ENCODE results near the gene DELE1. TPM values are rescaled to one million over a fixed set of nuclear protein-coding genes. Genes with fewer than 3 reads are reported as not detected.
"Not testable (repeated sequence)": the region's sequence is repeated elsewhere in the genome, so short reads cannot be mapped to it uniquely, and the experiment has no call there.

Gene DELE1
- total RNA-seq, 1 experiment from 2014 or later, result 18.2 TPM

DNA sequence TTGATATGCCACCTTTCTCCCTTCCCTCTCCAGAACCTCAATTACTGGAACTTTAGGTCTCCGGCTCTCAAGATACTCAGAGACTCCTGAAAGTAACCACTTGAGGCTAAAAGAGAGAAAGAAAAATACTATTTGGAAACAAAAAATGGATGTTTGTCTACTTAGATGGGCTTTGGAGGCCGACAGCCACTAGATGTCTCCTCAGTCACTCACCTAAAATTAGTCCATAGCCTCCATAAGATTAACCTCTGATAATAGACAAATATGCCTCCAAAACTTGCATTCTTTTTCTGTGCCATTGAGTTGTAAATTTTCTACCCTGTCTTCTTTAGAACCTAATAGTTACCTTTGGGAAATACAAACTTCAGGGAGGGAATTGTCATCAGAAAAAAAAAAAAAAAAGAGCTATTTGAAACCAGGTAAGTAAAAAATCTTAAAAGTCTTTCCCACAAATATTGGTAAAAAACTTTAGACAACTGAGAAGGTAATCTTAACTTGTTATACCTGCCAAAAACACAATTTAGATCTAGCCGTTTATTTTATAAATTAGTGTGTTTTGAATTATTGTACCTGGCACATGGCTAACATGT is 34.3 kb upstream of the DELE1 start:
- no peak for DNase-seq (ENCODE audit: low spot score)

DNA sequence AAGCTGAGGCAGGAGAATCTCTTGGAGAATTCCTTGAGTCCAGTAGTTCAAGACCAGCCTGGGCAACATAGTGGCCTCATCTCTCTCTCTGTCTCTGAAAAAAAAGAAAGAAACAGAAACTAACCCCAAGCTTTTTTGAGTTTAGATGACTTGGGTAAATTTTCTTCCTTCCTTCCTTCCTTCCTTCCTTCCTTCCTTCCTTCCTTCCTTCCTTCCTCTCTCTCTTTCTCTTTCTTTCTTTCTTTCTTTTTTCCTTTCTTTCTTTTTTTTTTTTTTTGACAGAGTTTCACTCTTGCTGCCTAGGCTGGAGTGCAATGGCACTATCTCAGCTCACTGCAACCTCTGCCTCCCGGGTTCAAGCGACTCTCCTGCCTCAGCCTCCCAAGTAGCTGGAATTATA is 33.2 kb upstream of the DELE1 start:
- DNase-seq (ENCODE audit: low spot score), result not testable (repeated sequence)

DNA sequence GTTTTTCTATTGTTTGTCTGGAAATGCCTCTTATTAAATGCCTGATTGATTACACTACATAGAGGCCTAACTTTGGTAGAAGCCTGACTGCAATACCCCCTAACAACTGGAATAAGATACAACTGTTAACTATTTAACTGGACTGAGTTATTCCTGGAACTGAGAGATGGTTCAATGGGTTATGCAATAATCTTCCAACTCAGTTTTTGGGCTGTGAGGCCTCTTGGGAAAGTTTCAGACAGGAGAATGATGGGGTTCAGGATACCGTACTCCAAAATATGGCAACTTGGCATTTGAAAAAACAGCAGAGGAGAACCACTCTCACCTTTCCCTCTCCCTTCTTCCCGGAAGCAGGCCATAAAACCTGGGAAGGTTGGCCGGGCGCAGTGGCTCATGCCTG is 26.2 kb upstream of the DELE1 start:
- no peak for DNase-seq (ENCODE audit: low spot score)

DNA sequence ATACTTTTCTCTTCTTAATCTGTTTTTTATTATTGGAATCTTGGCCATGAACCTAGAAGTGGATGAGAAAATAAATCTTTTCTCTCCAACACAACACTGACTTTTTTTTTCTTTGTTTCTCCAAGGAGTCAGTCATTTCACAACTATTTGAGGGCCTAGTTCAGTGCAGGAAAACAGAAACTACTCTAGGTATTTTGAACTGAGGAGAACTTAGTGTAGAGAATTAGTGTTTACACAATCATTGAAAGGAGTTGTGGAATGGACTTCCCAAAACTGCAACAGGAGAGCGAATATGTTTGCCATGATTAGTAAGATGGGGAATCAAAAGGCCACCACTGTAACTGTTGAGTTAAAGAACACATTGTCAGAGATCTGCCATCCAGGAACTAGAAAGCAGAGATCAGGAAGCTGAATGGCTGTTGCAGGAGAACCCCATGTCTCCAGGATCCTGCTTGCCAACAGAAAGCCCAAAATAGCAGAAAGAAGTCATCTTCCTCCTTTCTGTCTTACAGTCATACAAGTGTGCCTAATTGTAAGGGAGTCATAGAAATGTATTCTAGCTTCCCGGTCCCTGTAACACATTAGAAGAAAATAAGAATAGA is 25.1 kb upstream of the DELE1 start:
- no peak for DNase-seq (ENCODE audit: low spot score)

DNA sequence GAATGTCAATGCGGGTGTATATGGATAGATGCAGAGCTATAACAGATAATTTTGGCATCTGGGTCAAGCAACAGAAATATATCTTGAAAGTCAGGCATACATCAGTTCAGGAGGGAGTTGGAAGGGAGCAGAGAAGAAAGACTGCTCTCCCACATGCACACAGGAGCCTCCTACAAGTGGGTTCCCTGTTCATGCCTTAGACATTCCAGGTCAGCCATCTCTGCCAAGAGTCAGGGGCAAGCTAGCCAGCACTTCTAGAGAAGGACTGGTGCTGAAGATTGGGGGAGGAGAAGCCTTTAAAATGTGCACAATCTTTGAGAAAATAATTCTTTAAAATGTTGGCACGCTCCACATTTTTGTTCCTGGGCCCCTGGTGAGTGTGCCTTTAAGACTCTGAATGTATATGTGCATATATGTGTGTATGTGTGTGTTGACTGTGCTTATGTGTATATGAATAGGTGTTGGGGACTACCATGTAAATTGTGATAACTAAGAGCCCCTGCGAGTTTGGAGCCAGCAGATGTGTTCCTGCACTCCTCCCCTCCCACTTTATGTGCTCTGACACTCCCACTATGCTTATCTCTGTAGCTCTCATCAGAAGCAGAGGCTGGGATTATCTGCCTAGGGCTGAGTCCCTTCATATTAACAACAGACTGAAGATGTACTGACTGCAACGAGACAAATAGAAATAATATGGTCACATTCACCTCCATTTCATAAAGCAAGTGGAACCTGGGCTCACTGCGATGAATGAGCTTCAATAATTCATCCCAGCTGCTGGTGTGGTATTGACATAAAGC is 21.5 kb upstream of the DELE1 start:
- no peak for DNase-seq (ENCODE audit: low spot score)

DNA sequence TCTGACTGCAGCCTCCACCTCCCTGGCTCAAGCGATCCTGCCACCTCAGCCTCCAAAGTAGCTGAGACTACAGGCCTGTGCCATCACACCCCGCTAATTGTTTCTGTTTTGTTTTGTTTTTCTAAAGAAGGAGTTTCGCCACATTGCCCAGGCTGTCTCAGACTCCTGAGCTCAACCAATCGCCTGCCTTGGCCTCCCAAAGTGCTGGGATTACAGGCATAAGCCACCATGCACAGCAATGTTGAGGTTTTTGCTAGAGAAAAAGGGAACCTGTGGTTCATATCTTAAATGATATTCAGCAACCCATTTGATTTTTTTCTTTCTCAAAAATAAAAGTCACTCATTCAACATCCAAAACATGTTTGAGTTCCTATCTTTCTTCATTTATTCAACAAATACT is 20.4 kb upstream of the DELE1 start:
- DNase-seq (ENCODE audit: low spot score), result no peak

DNA sequence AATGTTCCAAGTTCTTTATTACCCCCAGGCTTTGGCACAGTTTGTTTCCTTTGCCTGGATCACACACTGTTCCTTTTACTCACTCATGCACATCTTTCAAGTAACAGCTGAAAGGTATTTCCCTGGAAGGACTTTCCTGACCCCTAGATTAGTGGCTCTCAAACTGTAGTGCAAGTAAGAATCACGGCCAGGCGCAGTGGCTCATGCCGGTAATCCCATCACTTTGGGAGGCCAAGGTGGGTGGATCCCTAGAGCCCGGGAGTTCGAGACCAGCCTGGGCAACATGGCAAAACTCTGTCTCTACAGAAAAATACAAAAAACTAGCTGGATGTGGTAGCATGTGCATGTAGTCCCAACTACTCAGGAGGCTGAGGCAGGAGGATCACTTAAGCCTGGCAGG is 19.1 kb upstream of the DELE1 start:
- DNase-seq (ENCODE audit: low spot score), result no peak

DNA sequence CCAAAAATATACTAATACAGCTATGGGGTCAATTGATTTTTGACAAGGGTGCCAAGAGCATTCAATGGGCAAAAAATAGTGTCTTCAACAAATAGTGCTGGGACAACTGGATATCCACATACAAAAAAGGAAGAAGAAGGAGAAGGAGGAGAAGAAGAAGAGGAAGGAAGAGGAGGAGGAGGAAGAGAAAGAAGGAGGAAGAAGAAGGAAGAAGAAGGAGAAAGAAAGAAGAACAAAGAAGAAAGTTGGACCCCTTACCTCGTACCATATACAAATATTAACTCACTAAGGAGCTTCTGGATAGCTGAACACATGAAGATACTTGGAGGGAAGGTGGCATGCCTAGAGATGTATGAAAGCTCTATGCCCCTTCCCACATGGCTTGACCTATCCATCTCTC is 17.2 kb upstream of the DELE1 start:
- DNase-seq (ENCODE audit: low spot score), result no peak

DNA sequence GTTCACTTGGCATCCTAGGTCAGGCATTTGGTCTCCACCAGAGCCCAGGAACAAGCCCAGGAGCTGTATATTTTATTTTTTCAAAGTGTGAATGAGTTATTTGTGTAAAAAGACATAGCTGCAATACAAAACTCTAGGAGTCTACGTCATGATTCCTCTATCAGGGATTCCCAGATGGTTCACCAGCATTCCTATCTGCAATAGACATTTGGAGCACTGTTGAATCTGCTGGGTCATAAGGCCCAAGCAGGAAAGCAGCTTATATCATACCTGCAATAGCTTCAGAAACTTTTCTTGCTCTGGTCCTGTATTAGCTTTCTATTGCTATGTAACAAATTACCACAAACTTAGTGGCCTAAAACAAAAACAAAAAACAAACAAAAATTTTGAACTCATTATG is 16.7 kb upstream of the DELE1 start:
- DNase-seq (ENCODE audit: low spot score), result no peak

DNA sequence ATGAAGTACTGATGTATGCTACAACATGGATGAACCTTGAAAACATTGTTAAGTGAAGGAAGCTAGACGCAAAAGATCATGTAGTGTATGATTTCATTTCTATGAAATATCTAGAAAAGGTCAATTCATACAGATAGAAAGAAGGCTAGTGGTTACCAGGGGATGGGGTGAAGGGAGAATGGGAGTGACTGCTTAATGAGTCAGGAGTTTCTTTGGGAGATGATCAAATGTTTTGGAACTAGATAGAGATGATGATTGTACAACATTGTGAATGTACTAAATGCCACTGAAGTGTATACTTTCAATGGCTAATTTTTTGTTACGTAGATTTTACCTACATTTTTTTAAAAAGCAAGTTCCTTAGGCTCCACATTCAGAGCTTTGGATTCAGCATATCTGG is 14.9 kb upstream of the DELE1 start:
- DNase-seq (ENCODE audit: low spot score), result no peak

DNA sequence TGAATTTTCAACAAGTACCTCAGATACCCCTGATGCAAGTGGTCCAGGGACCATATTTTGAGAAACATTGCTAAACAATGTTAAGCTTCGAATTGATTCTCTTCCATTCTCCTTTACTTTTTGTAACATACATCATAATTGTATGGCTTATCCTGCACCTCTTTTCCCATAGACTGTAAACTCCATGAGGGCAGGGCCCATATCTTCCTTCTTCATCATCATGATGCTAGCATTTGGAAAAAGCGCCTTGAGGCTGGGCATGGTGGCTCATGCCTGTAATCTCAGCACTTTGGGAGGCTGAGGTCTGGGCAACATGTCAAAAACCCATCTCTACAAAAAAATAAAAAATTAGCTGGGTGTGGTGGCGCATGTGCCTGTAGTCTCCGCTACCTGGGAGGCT is 14.5 kb upstream of the DELE1 start:
- DNase-seq (ENCODE audit: low spot score), result no peak

DNA sequence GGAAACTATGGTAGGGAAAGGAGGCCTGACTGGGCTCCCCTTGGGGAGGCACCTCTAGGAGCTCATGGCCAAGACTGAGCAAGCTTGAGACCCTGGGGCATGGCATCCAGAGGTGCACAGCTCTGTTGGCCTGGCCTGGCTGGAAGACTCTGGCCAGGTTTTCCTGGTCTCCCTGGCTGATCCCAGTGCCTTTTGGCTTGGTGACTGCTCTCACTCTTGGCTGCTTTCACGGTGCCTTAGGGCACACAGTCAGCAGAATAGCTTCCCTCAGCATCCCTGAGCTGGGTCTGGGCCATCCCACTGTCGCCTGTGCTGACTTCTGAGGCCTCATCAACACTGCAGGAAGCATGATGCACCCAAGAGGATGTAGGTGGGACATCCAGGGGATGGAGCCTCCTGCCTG is 13.4 kb upstream of the DELE1 start:
- no peak for DNase-seq (ENCODE audit: low spot score)

DNA sequence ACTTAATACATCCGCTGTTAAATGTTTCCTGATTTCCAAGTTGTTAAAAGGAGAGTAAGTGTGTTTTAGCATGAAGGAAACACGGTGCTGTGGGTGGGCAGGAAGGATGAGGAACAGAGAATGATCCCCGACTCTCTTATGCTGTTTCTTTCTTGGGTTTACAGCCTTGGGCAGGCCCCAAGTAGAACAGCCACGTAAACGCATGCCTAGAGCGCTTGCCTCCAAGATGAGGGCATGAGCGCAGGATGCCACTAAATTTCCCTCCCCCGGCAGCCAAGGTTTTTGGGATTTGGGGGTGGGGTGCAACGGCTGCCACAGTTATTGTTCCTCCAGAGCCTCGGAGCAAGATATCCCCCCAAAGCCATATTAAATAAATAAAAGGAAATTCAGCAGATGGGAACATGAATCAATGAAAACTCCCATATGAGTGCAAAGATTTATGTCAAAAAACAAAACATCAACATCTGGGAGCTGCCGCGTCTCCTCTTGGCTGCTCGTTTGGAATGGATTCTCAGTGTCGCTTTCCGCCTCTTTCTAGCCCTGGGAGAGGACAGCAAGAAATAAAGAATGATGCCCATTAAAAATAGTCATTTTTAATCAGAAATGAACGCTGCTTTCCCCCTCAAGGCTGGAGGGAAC is 10.0 kb upstream of the DELE1 start:
- DNase-seq (ENCODE audit: low spot score), result no peak

DNA sequence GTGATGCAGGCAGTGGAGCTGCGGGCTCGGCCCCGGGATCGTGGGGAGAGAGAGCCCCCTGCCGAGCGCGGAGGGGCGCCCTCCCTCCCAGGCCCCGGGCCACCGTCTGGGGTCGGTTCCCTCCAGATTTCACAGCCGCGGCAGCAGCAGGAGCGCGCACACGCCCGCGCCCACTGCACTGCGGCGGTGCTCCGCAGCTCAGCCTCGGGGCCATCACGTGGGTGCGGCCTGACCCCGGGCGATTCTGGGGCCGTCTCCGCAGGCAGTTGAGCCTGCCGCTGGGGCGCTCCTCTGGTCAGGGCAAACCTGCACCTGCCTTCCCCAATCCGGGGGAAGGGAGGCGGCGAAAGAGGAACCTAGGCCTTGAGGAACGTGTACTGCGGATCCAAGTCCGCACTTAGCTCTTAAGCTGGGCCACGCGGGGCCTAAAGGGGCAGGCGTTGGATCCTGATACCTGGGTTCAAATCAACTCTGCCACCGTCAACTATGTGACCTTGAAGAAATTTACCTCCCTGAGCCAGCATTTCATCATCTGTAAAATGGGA is 9.4 kb upstream of the DELE1 start:
- no peak for DNase-seq (ENCODE audit: low spot score)

DNA sequence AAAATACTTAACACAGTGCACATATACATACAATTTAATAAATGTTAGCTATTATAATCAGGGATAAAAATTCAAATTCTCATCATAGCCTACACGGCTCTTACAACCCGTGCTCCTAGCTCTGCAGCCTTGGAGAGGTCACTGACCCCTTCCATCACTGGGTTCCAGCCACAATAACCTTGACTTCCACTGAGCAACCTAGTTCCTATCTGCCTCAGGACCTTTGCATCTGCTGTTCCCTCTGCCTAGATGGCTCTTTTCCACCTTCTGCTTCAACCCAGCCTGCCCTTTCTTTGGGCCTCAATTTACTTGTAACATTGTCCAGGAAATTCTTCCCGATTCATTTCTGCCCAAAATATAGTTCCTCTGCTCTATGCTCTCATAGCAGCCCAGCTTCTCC is 8.9 kb upstream of the DELE1 start:
- DNase-seq (ENCODE audit: low spot score), result no peak

DNA sequence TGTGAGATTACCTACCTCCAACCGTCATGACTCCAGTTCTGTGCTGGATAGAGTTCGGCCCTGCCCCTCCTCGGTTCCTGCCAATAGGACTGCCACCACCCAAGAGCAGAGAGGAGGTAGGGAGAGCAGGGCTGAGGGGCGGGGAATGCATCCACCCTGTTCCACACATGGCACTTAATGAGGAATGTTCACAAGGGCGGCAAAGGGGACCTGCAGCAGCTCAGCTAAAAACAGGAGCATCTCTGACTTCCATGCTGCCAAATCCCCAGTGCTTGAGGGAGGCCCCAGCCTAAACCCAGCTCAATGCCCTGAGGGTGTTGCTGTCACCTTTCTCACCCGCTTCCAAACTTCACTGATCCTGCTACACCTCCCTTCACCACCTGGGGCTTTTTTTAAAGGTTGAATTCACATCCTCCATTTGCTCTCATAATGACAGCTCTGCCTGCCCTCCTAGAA is 7.8 kb upstream of the DELE1 start:
- DNase-seq (ENCODE audit: low spot score), result no peak

DNA sequence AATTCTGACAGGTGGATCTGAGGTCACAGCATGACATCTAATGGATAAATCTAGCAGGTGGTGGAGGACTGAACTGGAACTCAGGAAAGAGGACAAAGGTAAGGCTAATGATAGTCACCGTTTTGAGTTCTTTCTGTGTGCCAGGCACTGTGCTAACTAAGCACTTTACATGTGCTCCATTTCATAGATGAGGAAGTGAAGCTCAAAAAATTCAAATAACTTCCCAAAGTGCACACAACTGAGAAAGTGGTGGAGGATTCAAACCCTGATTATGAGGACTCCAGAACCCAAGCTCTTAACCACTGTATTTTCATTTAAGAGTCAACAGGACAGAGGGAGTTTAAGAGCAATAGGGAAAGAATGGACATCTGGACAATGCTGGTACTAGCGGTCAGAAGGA is 7.1 kb upstream of the DELE1 start:
- DNase-seq (ENCODE audit: low spot score), result no peak

DNA sequence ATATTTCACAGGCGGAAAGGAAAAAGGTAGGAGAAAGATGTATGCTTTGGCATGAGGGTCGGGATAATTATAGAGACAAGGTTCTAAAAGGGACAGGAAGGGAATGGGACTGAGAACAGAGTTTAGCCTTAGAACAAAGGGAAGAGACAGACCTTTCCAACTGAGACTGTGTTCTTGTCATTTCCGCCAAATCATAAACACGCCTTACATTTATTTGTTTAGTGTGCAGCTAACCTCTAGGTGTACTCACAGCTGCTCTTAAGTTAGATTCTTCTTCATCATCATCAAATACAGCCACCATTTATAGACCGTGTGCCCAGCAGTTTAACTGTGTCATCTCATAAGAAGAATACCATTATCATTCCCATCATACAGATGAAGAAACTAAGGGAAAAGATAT is 5.9 kb upstream of the DELE1 start:
- DNase-seq (ENCODE audit: low spot score), result no peak

DNA sequence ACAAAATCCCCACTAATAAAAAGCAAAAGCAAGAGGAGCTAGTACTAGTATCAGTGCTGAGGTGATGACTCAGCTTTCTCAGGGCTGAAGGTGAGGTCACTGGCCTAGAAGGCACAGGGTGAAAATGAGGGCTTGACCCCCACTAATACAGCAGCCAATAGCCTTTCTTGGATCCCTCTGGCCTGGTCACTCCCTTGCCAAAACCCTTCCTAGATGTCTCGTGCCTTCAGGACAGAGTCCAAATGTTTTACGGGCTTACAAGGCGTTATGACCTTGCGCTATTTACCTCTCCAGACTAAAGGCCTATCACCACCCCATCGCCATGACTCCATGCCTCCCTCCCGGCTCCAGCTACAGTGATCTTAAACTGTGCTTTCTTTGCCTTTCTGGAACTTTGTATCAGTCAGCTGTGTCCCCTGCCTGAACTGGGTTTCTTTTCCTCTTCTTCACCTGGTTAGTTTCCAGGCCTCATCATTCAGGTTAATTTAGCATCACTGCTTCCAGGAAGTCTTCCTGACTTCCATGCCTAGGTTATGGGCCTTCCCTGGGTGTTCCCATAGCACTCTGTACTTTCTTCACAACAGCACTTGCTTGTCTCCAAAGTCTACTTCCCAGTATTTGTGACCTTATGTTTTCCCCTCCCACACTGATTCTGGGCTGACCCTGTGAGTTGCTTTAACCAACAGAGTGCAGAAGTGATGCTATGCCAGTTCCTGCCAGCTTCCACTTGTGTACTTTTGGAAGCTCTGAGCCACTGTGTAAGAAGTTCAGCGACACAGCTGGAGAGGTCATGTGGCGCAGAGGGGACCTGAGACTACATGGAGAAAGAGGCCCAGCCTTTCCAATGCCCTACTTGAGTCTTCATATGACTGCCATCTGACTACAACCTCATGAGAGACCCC is 4.2 kb upstream of the DELE1 start:
- DNase-seq (ENCODE audit: low spot score), result no peak

DNA sequence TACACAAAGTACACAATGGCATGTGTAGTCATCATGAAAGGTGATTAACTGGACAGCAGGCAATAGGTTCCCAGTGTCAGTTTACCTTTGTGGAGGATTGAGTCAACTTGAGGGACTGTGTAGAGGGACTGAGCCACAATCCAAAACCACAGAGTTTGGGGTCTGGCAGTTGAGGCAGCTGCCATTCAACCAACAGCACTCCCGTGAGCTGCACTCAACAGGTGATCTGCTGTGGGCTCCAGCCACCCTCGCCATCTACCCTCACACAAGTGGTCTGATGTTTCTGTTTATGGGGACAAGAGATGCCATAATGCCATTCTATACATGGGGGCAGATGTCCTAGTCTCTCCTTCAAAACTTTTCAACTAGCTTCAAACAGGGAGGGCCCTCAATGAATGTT is 2.9 kb upstream of the DELE1 start:
- no peak for DNase-seq (ENCODE audit: low spot score)

DNA sequence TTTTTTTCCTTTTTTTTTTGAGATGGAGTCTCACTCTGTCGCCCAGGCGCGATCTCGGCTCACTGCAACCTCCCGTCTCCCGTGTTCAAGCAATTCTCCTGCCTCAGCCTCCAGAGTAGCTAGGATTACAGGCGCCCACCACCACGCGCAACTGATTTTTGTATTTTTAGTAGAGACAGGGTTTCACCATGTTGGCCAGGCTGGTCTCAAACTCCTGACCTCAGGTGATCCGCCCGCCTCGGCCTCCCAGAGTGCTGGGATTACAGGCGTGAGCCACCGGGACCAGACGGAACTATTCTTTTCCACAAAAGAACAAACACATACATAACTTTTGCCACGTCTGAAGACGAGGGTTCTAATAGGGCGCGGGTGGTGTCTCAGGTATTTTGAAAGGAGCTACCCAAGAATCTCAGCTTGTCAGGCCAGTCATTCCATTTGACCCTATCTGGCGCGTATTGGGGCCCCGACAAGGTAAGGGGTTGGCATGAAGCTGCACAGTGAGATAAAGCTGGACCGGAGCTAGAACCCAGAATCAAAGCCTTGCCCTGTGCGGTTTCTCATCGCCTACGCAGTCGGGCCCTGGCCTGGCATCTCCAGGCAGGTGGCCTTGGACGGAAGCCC is 734 bp upstream of the DELE1 start:
- DNase-seq (ENCODE audit: low spot score), result not testable (repeated sequence)

All from A172 (cell line).